Measurements from ENCODE around the gene NEK6. TPM values are rescaled to one million over a fixed set of nuclear protein-coding genes. Genes with fewer than 3 reads are reported as not detected.

Gene NEK6
- total RNA-seq, 2 donors from 2014 or later = 15.5 to 23.6 TPM

- no peak overlapping the region for H3K4me3 ChIP-seq
- intact Hi-C loops (cut with DNase I) = no loop called here
- ATAC-seq = no peak
- DNase-seq = no peak
- WGBS, 2 donors = 82 to 98% methylated on average over 3 to 6 of the region's 6 CpGs
- peaks cover 6 to 32% of the 10 kb centered on the region in 2 donors for H3K36me3 ChIP-seq (replicated peaks in 1 of 2; ENCODE audit: insufficient read depth in 1 of 2, low read depth in 2 of 2)
- no peaks in the 10 kb centered on the region for H3K9me3 ChIP-seq
- H3K4me1 ChIP-seq = no peaks in the 10 kb centered on the region
- no peaks in the 10 kb centered on the region for H3K27me3 ChIP-seq
- no peak overlapping the region for H3K27ac ChIP-seq
- TF ChIP-seq CTCF (IDR thresholded peaks at IDR 0.05) = no peak
- no peak for TF ChIP-seq POLR2A (IDR thresholded peaks at IDR 0.05)
Measured at GRCh38 chr9:124325816-124326215, 68.1 kb downstream of the NEK6 start.

- Histone ChIP-seq H3K4me3 (no peak overlapping the region), H3K27me3 (no peaks in the 10 kb centered on the region), H3K27ac (no peak overlapping the region), H3K4me1 (no peaks in the 10 kb centered on the region), H3K36me3 (replicated peaks in 1 of 2; ENCODE audit: insufficient read depth in 1 of 2, low read depth in 2 of 2) (peaks cover 6 to 33% of the 10 kb centered on the region in 2 donors), H3K9me3 (no peaks in the 10 kb centered on the region)
- ATAC-seq = no peak
- intact Hi-C loops (cut with DNase I) = no loop called here
- DNase-seq = no peak
- TF ChIP-seq CTCF (IDR thresholded peaks at IDR 0.05) (no peak), POLR2A (IDR thresholded peaks at IDR 0.05) (no peak)
- 89% methylated on average over 18 of the region's 21 CpGs; no CpG with 5 or more reads in 1 of the 2 donors for WGBS, 2 donors
Measured at GRCh38 chr9:124326378-124326777, 68.6 kb downstream of the NEK6 start.

GRCh38 chr9:124327491-124327890, 69.7 kb downstream of the NEK6 start:
- 81 to 95% methylated on average over 3 to 8 of the region's 9 CpGs for WGBS, 2 donors
- H3K9me3 ChIP-seq = no peaks in the 10 kb centered on the region
- no peaks in the 10 kb centered on the region for H3K4me1 ChIP-seq
- no peak overlapping the region for H3K4me3 ChIP-seq
- ATAC-seq = no peak
- no peaks in the 10 kb centered on the region for H3K27me3 ChIP-seq
- H3K36me3 ChIP-seq (replicated peaks in 1 of 2; ENCODE audit: insufficient read depth in 1 of 2, low read depth in 2 of 2) = peaks cover 6 to 33% of the 10 kb centered on the region in 2 donors
- intact Hi-C loops (cut with DNase I) = no loop called here
- no peak for TF ChIP-seq CTCF (IDR thresholded peaks at IDR 0.05)
- TF ChIP-seq POLR2A (IDR thresholded peaks at IDR 0.05) = no peak
- no peak for DNase-seq
- no peak overlapping the region for H3K27ac ChIP-seq

GRCh38 chr9:124328285-124328684, 70.5 kb downstream of the NEK6 start:
- intact Hi-C loops (cut with DNase I) = no loop called here
- no peak overlapping the region for H3K4me3 ChIP-seq
- H3K9me3 ChIP-seq = no peaks in the 10 kb centered on the region
- no peak overlapping the region for H3K27ac ChIP-seq
- no peaks in the 10 kb centered on the region for H3K4me1 ChIP-seq
- H3K27me3 ChIP-seq = no peaks in the 10 kb centered on the region
- 91 to 95% methylated on average over 12 of the region's 12 CpGs for WGBS, 2 donors
- ATAC-seq (no peak), DNase-seq (no peak)
- peaks cover 6 to 33% of the 10 kb centered on the region in 2 donors for H3K36me3 ChIP-seq (replicated peaks in 1 of 2; ENCODE audit: insufficient read depth in 1 of 2, low read depth in 2 of 2)
- TF ChIP-seq CTCF (IDR thresholded peaks at IDR 0.05) (no peak), POLR2A (IDR thresholded peaks at IDR 0.05) (no peak)

GRCh38 chr9:124329206-124329792, 71.5 kb downstream of the NEK6 start:
- no peak overlapping the region for H3K27ac ChIP-seq
- no peaks in the 10 kb centered on the region for H3K9me3 ChIP-seq
- DNase-seq (no peak), ATAC-seq (no peak)
- intact Hi-C loops (cut with DNase I) = no loop called here
- H3K4me3 ChIP-seq = no peak overlapping the region
- H3K4me1 ChIP-seq = no peaks in the 10 kb centered on the region
- TF ChIP-seq CTCF (IDR thresholded peaks at IDR 0.05) (no peak), POLR2A (IDR thresholded peaks at IDR 0.05) (no peak)
- 90 to 91% methylated on average over 18 to 19 of the region's 19 CpGs for WGBS, 2 donors
- H3K36me3 ChIP-seq (replicated peaks in 1 of 2; ENCODE audit: insufficient read depth in 1 of 2, low read depth in 2 of 2) = peaks cover 6 to 33% of the 10 kb centered on the region in 2 donors
- H3K27me3 ChIP-seq = no peaks in the 10 kb centered on the region

Data from body of pancreas (tissue), 4 donors.